Measurements from ENCODE around the gene CENPX.

The CENPX gene

GRCh38 chr17:82022310-82022980, at the start of gene CENPX:
Gene CENPX (minus strand): TSS chr17:82022878. CDS start chr17:82022861, 17 bp downstream.
- in situ Hi-C loops (cut with HindIII; ENCODE audit: low pct_unique_long_range_greater_than_20kb, low sequenced_read_pairs): no loop called here
- TF ChIP-seq JUND (IDR thresholded peaks at IDR 0.05; ENCODE audit: low read depth): no peak
- DNase-seq (ENCODE audit: low read depth in 1 of 2, low spot score in 1 of 2): no peak

- TF ChIP-seq JUND (IDR thresholded peaks at IDR 0.05; ENCODE audit: low read depth): no peak
- no peak for DNase-seq (ENCODE audit: low read depth in 1 of 2, low spot score in 1 of 2)
- in situ Hi-C loops (cut with HindIII; ENCODE audit: low pct_unique_long_range_greater_than_20kb, low sequenced_read_pairs): no loop called here
These were observed 47.9 kb upstream of the CENPX start for GRCh38 chr17:82070611-82071010.

- in situ Hi-C loops (cut with HindIII; ENCODE audit: low pct_unique_long_range_greater_than_20kb, low sequenced_read_pairs): no loop called here
- no peak for TF ChIP-seq JUND (IDR thresholded peaks at IDR 0.05; ENCODE audit: low read depth)
- peak; percentile 70 to 75 for DNase-seq (ENCODE audit: low read depth in 1 of 2, low spot score in 1 of 2)
These were observed 43.1 kb upstream of the CENPX start, which contains the start of gene DUS1L for GRCh38 chr17:82065638-82066303. Gene DUS1L (minus strand): TSS chr17:82065804. CDS start chr17:82065059, 745 bp downstream.

- TF ChIP-seq JUND (IDR thresholded peaks at IDR 0.05; ENCODE audit: low read depth): no peak
- DNase-seq (ENCODE audit: low read depth in 1 of 2, low spot score in 1 of 2): peak; percentile 49 to 64
- in situ Hi-C loops (cut with HindIII; ENCODE audit: low pct_unique_long_range_greater_than_20kb, low sequenced_read_pairs): no loop called here
These were observed 42.5 kb upstream of the CENPX start for GRCh38 chr17:82065193-82065637.

- no peak for DNase-seq (ENCODE audit: low read depth in 1 of 2, low spot score in 1 of 2)
- no peak for TF ChIP-seq JUND (IDR thresholded peaks at IDR 0.05; ENCODE audit: low read depth)
- in situ Hi-C loops (cut with HindIII; ENCODE audit: low pct_unique_long_range_greater_than_20kb, low sequenced_read_pairs): no loop called here
These were observed 41.9 kb upstream of the CENPX start for GRCh38 chr17:82064433-82065192.

GRCh38 chr17:82063424-82064415, 41.0 kb upstream of the CENPX start:
- in situ Hi-C loops (cut with HindIII; ENCODE audit: low pct_unique_long_range_greater_than_20kb, low sequenced_read_pairs): no loop called here
- TF ChIP-seq JUND (IDR thresholded peaks at IDR 0.05; ENCODE audit: low read depth): no peak
- peak in 1 of 2 experiments; percentile 54 for DNase-seq (ENCODE audit: low read depth in 1 of 2, low spot score in 1 of 2)

GRCh38 chr17:82062984-82063368, 40.3 kb upstream of the CENPX start:
- no peak for DNase-seq (ENCODE audit: low read depth in 1 of 2, low spot score in 1 of 2)
- no peak for TF ChIP-seq JUND (IDR thresholded peaks at IDR 0.05; ENCODE audit: low read depth)
- in situ Hi-C loops (cut with HindIII; ENCODE audit: low pct_unique_long_range_greater_than_20kb, low sequenced_read_pairs): no loop called here

GRCh38 chr17:82062076-82062983, 39.7 kb upstream of the CENPX start:
- no peak for TF ChIP-seq JUND (IDR thresholded peaks at IDR 0.05; ENCODE audit: low read depth)
- in situ Hi-C loops (cut with HindIII; ENCODE audit: low pct_unique_long_range_greater_than_20kb, low sequenced_read_pairs): no loop called here

GRCh38 chr17:82061047-82061925, 38.6 kb upstream of the CENPX start:
- TF ChIP-seq JUND (IDR thresholded peaks at IDR 0.05; ENCODE audit: low read depth): no peak
- in situ Hi-C loops (cut with HindIII; ENCODE audit: low pct_unique_long_range_greater_than_20kb, low sequenced_read_pairs): no loop called here
- no peak for DNase-seq (ENCODE audit: low read depth in 1 of 2, low spot score in 1 of 2)

More at GRCh38 chr17:82062076-82062983, 39.7 kb upstream of the CENPX start:
- no peak for DNase-seq (ENCODE audit: low read depth in 1 of 2, low spot score in 1 of 2)

GRCh38 chr17:82060614-82061013, 37.9 kb upstream of the CENPX start:
- in situ Hi-C loops (cut with HindIII; ENCODE audit: low pct_unique_long_range_greater_than_20kb, low sequenced_read_pairs): no loop called here
- DNase-seq (ENCODE audit: low read depth in 1 of 2, low spot score in 1 of 2): no peak
- TF ChIP-seq JUND (IDR thresholded peaks at IDR 0.05; ENCODE audit: low read depth): no peak
